Spinal cord (tissue), 10 donors: Measurements from ENCODE around the gene AGR3. TPM values are rescaled to one million over a fixed set of nuclear protein-coding genes. Genes with fewer than 3 reads are reported as not detected.

Experiments used
- DNase-seq, 6 donors: peaks; one replicate each; pipeline versions ENCODE4 v3.0.0 to v3.0.0-alpha.2; 2013 to 2015; ENCODE audit warnings: low spot score in 6 of 6, low read depth in 4 of 6
- H3K27ac ChIP-seq: one replicate; pipeline ENCODE4 v1.5.1; 2013; ENCODE audit warnings: low read depth, low read length, control low read depth
- H3K27me3 ChIP-seq: one replicate; pipeline ENCODE4 v1.6.1; 2013; ENCODE audit warnings: low read length; ENCODE audit not compliant: control insufficient read depth, insufficient read depth
- H3K36me3 ChIP-seq: one replicate; pipeline ENCODE4 v1.6.1; 2013; ENCODE audit warnings: low read length; ENCODE audit not compliant: control insufficient read depth, insufficient read depth
- H3K4me1 ChIP-seq: one replicate; pipeline ENCODE4 v1.6.1; 2013; ENCODE audit warnings: low read length; ENCODE audit not compliant: control insufficient read depth, insufficient read depth
- H3K4me3 ChIP-seq: one replicate; pipeline ENCODE4 v1.5.1; 2013; ENCODE audit warnings: low read depth, low read length, control low read depth
- H3K9me3 ChIP-seq: one replicate; pipeline ENCODE4 v1.6.1; 2013; ENCODE audit warnings: low read length; ENCODE audit not compliant: control insufficient read depth, insufficient read depth
- WGBS: methylation state at CpG from one replicate; pipeline ENCODE4 v1.1.5; 2013; ENCODE audit warnings: missing lambda C conversion rate; ENCODE audit not compliant: insufficient coverage; 5-methylcytosine and 5-hydroxymethylcytosine counted together
- polyA plus RNA-seq, 2 donors: library from polyadenylated mRNA; unstranded; fragments of 120-200 nt; gene quantifications; one replicate each; pipeline ENCODE4 v1.2.1, GENCODE V29; 2013; ENCODE audit not compliant: insufficient read length in 2 of 2
- total RNA-seq, 2 donors: library from RNA; depleted of rRNA in 1 of 2; stranded (reverse); fragments of 120-200 nt in 1 of 2; fragments of >200 nt in 1 of 2; gene quantifications; one replicate each; pipeline versions ENCODE4 v1.2.3 to v1.2.4, GENCODE V29; 2013 to 2014
- donor health status: healthy.

AGR3 gene
- total and polyA plus RNA-seq, 4 donors, result 1.4 to 1.6 (median 1.5) TPM; not detected in 1

- WGBS, result 97% methylated on average over 3 of the region's 4 CpGs
Observed at GRCh38 chr7:16841681-16842080, 40.1 kb downstream of the AGR3 start.

GRCh38 chr7:16840094-16840493 lies 41.7 kb downstream of the AGR3 start:
- Histone ChIP-seq H3K4me1 (no peaks in the 10 kb centered on the region), H3K4me3 (no peak overlapping the region), H3K27me3 (no peaks in the 10 kb centered on the region), H3K36me3 (no peaks in the 10 kb centered on the region), H3K9me3 (no peaks in the 10 kb centered on the region), H3K27ac (no peak overlapping the region)
- DNase-seq, result no peak
- 97% methylated on average over 5 of the region's 6 CpGs for WGBS

More at GRCh38 chr7:16841681-16842080, 40.1 kb downstream of the AGR3 start:
- Histone ChIP-seq H3K27ac (no peak overlapping the region), H3K4me1 (no peaks in the 10 kb centered on the region), H3K27me3 (no peaks in the 10 kb centered on the region), H3K36me3 (no peaks in the 10 kb centered on the region), H3K9me3 (no peaks in the 10 kb centered on the region), H3K4me3 (no peak overlapping the region)
- no peak for DNase-seq

- Histone ChIP-seq H3K27me3 (no peaks in the 10 kb centered on the region), H3K36me3 (no peaks in the 10 kb centered on the region), H3K9me3 (no peaks in the 10 kb centered on the region), H3K4me1 (no peaks in the 10 kb centered on the region), H3K4me3 (no peak overlapping the region), H3K27ac (no peak overlapping the region)
- no CpG with 5 or more reads among the region's 2 CpGs for WGBS
- DNase-seq, result no peak
Observed at GRCh38 chr7:16839646-16840045, 42.1 kb downstream of the AGR3 start.

- Histone ChIP-seq H3K4me1 (no peaks in the 10 kb centered on the region), H3K4me3 (no peak overlapping the region), H3K27ac (no peak overlapping the region), H3K9me3 (no peaks in the 10 kb centered on the region), H3K27me3 (no peaks in the 10 kb centered on the region), H3K36me3 (no peaks in the 10 kb centered on the region)
- no peak for DNase-seq
- 60% methylated on average over 1 of the region's 1 CpG for WGBS
Observed at GRCh38 chr7:16838891-16839290, 42.9 kb downstream of the AGR3 start.

GRCh38 chr7:16838386-16838785 lies 43.4 kb downstream of the AGR3 start:
- H3K9me3 ChIP-seq, result no peaks in the 10 kb centered on the region
- H3K27ac ChIP-seq, result no peak overlapping the region
- no peaks in the 10 kb centered on the region for H3K27me3 ChIP-seq
- no CpG with 5 or more reads among the region's 3 CpGs for WGBS
- no peaks in the 10 kb centered on the region for H3K36me3 ChIP-seq
- no peaks in the 10 kb centered on the region for H3K4me1 ChIP-seq
- no peak overlapping the region for H3K4me3 ChIP-seq
- no peak for DNase-seq

GRCh38 chr7:16836481-16836880 lies 45.3 kb downstream of the AGR3 start:
- Histone ChIP-seq H3K4me3 (no peak overlapping the region), H3K27ac (no peak overlapping the region), H3K27me3 (no peaks in the 10 kb centered on the region), H3K4me1 (no peaks in the 10 kb centered on the region), H3K9me3 (no peaks in the 10 kb centered on the region), H3K36me3 (no peaks in the 10 kb centered on the region)
- no peak for DNase-seq
- 75% methylated on average over 2 of the region's 5 CpGs for WGBS

GRCh38 chr7:16833373-16833772 lies 48.4 kb downstream of the AGR3 start:
- Histone ChIP-seq H3K27me3 (no peaks in the 10 kb centered on the region), H3K27ac (no peak overlapping the region), H3K9me3 (no peaks in the 10 kb centered on the region), H3K4me3 (no peak overlapping the region), H3K36me3 (no peaks in the 10 kb centered on the region), H3K4me1 (no peaks in the 10 kb centered on the region)
- DNase-seq, result no peak
- WGBS, result no CpG with 5 or more reads among the region's 1 CpG

- Histone ChIP-seq H3K27ac (no peak overlapping the region), H3K9me3 (no peaks in the 10 kb centered on the region), H3K27me3 (no peaks in the 10 kb centered on the region), H3K4me3 (no peak overlapping the region), H3K4me1 (no peaks in the 10 kb centered on the region), H3K36me3 (no peaks in the 10 kb centered on the region)
- DNase-seq, result no peak
Observed at GRCh38 chr7:16826060-16826459, 55.7 kb downstream of the AGR3 start.

- H3K4me1 ChIP-seq, result no peaks in the 10 kb centered on the region
- no peaks in the 10 kb centered on the region for H3K27me3 ChIP-seq
- DNase-seq, result no peak
- WGBS, result no CpG with 5 or more reads among the region's 3 CpGs
- H3K4me3 ChIP-seq, result no peak overlapping the region
- no peaks in the 10 kb centered on the region for H3K36me3 ChIP-seq
- no peaks in the 10 kb centered on the region for H3K9me3 ChIP-seq
- H3K27ac ChIP-seq, result no peak overlapping the region
Observed at GRCh38 chr7:16822029-16822428, 59.8 kb downstream of the AGR3 start.

- Histone ChIP-seq H3K4me1 (no peaks in the 10 kb centered on the region), H3K27ac (no peak overlapping the region), H3K36me3 (no peaks in the 10 kb centered on the region), H3K27me3 (no peaks in the 10 kb centered on the region), H3K9me3 (no peaks in the 10 kb centered on the region), H3K4me3 (no peak overlapping the region)
- WGBS, result 100% methylated on average over 1 of the region's 3 CpGs
- no peak for DNase-seq
Observed at GRCh38 chr7:16818732-16819131, 63.1 kb downstream of the AGR3 start.
